Globus pallidus (tissue), 1 donor: Measurements from ENCODE around the gene DOHH.

Experiments used
- DNase-seq: peaks from one replicate; pipeline ENCODE4 v3.0.0-alpha.2; 2015; ENCODE audit warnings: low spot score

Gene DOHH

DNA sequence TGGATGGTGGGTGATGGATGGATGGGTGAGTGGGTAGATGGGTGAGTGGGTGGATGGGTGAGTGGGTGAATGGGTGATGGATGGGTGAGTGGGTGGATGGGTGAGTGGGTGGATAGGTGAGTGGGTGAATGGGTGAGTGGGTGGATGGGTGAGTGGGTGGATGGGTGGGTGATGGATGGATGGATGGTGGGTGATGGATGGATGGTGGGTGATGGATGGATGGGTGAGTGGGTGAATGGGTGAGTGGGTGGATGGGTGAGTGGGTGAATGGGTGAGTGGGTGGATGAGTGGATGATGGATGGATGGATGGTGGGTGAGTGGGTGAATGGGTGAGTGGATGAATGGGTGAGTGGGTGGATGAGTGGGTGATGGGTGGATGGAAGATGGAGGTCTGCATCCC, 23.0 kb downstream of the DOHH start:
- no peak for DNase-seq

DNA sequence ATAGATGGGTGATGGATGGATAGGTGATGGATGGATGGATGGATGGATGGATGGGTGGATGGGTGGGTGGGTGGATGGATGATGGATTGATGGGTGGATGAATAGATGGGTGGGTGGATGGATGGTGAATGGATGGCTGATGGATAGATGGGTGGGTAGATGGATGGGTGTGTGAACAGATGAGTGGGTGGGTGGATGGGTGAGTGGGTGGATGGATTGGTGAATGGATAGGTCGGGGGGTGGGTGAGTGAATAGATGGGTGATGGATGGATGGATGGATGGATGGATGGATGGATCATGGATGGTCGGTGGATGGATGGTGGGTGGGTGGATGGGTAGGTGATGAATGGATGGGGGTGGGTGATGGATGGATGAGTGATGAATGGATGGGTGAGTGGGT, 23.6 kb downstream of the DOHH start:
- no peak for DNase-seq

GRCh38 chr19:3475449-3475848, 25.0 kb downstream of the DOHH start:
- DNase-seq, result no peak

DNA sequence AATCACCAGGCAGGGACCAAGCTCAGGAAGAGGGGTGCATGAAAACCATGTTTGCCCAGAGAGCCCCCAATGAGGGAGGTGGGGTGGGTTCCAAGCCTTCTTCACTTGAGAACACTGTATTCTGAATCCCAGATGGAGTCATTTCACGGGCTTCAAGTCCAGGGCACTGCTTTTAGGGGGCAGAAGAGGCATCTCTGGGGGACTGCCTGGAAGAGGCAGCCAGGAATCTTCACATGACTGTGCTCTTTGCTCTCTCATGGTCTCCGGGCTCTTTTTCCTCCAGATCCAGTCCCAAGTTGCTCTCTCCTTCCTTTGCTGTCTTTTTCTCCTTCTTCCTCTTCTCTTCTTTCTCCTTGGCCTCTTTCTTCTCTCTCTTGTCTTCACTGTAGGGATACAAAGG, 25.9 kb downstream of the DOHH start:
- DNase-seq, result no peak

- DNase-seq, result no peak
Measured at GRCh38 chr19:3474010-3474409, 26.5 kb downstream of the DOHH start.

DNA sequence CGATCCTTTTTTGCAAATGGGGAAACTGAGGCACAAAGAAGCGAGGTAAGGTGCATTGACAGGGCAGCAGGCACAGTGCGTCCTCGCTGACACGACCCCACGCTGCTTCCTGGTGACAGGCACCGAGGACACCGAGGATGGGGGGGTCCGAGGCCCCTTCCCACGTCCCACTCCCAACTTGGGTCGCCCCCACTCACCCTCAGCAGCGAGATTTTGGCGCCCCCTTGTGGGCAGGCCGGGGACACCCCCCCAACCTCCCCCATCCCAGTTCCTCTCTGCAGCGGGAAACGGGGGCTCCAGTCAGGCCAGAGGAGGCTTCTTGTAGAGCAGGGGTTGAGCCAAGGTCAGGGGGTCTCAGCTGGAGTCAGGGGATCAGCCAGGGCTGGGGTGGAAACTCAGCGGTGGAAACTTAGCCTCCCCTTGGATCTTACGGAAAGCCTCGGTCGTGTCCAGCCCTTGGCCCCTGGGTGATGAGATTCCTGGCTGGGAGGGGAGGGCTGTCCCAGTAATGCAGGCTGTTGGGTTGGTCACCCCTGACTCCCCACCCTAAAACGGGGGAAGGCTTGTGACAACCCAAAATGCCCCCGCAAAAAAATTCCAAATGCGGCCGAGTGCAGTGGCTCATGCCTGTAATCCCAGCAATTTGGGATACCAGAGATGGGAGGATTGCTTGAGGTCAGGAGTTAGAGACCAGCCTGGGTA, 28.4 kb downstream of the DOHH start:
- DNase-seq, result no peak

DNA sequence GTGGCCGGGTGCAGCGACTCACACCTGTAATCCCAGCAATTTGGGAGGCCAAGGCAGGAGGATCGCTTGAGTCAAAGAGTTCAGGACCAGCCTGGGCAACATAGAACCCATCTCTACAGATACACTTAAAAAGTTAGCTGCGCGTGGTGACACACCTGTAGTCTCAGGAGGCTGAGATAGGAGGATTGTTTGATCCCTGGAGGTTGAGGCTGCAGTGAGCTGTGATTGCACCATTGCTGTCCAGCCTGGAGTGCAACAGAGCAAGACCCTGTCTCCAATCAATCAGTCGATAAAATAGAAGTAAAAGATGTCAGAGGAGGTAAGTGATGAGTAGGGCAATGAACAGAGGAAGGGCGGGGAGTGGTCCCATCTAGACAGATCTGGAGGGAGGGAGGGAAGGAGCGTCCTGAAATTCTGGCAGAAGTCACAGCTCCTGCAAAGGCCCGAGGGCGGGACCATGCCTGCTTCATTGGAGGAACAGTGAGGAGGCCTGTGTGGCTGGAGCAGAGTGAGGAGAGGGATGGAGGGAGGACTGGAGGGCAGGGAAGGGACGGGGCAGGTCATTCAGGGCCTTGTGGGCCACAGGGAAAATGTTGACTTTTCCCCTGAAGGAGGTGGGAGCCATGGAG, 29.9 kb downstream of the DOHH start:
- no peak for DNase-seq

- no peak for DNase-seq
Measured at GRCh38 chr19:3469638-3470499, 30.6 kb downstream of the DOHH start.

DNA sequence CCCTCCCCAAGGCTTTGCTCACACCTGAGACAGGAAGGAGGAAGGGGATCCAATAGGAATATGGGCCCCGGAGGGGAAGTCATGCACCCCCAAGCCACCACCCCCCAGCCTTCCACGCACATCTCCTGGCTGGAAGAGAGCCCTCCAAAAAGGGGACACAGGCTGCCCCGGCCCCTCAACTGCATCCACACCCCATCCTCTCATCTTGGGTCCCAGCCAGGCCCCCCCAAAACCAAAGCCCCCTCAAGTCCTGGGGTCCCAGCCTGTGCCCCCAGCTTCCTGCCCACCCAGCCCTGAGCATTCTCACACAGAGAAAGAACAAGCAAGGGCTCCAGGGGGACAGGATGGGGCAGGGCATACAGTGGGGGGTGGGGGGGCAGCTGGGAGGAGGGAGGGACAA, 32.3 kb downstream of the DOHH start:
- DNase-seq, result no peak

- no peak for DNase-seq
Measured at GRCh38 chr19:3467437-3468198, 32.9 kb downstream of the DOHH start.

GRCh38 chr19:3466635-3467034, 33.8 kb downstream of the DOHH start:
- DNase-seq, result peak; percentile 58

GRCh38 chr19:3465552-3465951, 34.9 kb downstream of the DOHH start:
- no peak for DNase-seq

- no peak for DNase-seq
Measured at GRCh38 chr19:3464587-3465235, 35.8 kb downstream of the DOHH start.

DNA sequence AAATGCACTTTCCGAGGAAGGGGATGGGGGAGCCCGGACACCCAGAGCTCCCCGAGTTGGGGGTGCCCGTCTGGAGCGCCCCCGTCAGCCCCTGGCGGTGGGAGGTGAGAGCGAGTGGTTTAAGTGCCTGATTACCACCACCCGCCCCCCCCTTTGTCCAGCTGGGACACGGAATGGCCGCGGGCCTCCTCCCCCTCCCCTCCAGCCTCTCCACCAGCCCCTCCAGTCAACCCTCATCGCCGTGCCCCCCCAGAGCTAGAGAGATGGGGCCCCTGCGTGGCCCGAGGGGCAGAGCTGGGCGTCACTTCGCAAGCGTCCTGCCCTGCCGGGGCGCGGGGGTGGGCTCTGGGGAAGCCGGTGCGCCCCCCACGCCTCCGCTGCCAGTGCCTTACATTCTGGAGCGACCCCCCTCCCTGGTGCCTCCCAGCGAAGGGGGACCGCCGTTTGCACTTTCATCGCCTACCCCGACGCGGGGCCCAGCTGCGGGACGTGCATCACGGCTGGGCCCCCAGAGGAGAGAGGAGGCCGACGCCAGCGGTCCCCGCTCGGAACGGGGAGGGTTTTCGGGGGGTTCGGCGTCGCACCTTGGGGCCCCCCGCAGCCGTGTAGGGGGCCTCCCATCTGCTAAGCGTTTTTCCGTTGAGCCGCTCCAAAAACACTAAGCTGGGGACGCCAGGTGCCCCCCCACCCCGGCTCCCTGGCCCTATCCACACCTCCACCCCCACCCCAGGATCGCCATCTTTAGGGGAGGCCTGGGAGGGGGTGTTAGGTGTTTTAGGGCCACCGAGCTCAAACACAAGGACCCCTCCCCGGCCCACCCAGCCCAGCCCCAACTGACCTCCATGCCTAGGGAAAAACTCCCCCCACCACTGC, 36.5 kb downstream of the DOHH start:
- DNase-seq, result no peak

- DNase-seq, result no peak
Measured at GRCh38 chr19:3462991-3463713, 37.3 kb downstream of the DOHH start.

DNA sequence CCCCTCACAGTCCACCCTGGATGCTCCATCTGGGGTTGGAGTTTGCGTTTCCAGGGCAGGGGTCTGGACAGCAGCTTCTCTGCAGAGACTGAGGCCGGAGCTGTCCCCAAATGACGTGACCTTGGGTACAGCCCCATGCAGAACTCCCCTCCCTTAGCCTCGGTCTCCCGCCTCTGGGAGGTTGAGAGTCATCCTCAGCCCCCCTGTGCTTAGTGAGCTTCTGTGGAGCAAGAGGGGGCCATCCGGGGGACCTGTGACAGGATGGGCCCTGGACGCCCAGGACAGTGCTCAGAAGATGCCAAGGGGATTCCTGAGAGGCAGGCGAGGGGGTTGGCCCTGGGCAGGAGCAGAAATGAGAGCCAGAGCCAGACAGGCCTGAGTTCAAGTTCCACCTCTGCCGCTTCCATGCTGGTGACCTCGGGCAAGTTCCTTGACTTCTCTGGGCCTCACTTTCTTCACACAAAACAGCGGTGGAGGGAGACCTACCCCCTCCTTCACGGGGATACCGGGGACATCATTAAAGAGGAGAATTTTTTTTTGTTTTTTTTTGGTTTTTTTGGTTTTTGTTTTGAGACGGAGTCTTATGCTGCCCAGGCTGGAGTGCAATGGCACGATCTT, 40.4 kb downstream of the DOHH start:
- DNase-seq, result no peak

DNA sequence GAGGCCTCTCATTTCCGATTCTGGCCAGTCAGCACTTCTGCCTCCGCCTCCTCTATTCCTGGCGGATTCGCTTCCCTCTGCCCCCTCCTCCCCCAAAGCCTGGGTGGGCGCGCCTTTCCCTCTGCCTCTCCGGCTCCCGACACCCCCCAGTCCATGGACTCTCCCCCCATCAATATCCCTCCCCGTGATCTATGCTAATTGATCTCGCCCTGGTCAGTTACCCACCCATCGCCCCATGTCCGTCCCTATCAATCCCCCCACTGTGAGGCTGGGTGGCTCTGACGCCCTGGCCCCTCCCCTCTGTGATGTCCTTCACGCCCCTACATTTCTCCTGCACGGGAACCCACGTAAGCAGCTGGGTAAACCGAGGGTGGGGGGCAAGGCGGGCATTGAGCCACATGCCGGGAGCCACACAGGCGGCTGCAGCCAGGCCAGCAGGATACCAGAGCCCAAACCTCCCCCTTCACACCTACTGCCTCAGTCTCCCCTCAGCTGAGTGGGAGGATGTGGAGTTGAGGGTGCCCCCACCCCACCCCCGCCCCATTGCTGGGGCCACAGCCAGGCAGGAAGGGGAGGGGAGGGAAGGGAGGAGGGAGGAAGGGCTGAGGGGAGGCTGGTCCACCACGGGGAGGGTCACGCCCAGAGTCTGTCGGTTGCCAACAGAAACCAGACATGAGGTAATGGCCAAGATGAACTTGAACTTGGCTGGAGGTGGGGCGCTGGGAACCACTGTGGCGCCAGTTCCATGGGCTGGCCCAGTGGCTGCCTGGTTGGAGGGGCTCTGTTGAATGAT, 41.2 kb downstream of the DOHH start:
- peak; percentile 79 for DNase-seq

GRCh38 chr19:3458229-3459088, 42.0 kb downstream of the DOHH start:
- no peak for DNase-seq
